Suprapubic skin (tissue), 4 donors: Measurements from ENCODE around the gene CUL1. TPM values are rescaled to one million over a fixed set of nuclear protein-coding genes. Genes with fewer than 3 reads are reported as not detected.

Experiments
- DNase-seq, 2 donors: peaks; one replicate each; pipeline ENCODE4 v3.0.0-alpha.2; 2019; ENCODE audit warnings: low spot score in 2 of 2
- H3K27ac ChIP-seq: fragments of 200-600 bp; sonication (generic); one replicate; pipeline ENCODE4 v1.5.1; 2019
- H3K27me3 ChIP-seq: fragments of 200-600 bp; sonication (generic); one replicate; pipeline ENCODE4 v1.5.1; 2019
- H3K36me3 ChIP-seq: fragments of 200-600 bp; sonication (generic); one replicate; pipeline ENCODE4 v1.5.1; 2019
- H3K4me1 ChIP-seq: fragments of 200-600 bp; sonication (generic); one replicate; pipeline ENCODE4 v1.5.1; 2019
- H3K4me3 ChIP-seq: fragments of 200-600 bp; sonication (generic); one replicate; pipeline ENCODE4 v1.5.1; 2019; ENCODE audit warnings: mild to moderate bottlenecking
- H3K9me3 ChIP-seq: fragments of 200-600 bp; sonication (generic); one replicate; pipeline ENCODE4 v1.5.1; 2019
- EP300 ChIP-seq: sonication (generic); formaldehyde crosslinking; IDR thresholded peaks from one replicate; pipeline ENCODE4 v1.6.1; 2017; ENCODE audit warnings: antibody characterized with exemption
- POLR2A ChIP-seq, 2 donors: fragments of 450-650 bp; IDR thresholded peaks; one replicate each; pipeline ENCODE4 v1.6.1; 2017; ENCODE audit warnings: antibody characterized with exemption in 2 of 2, mild to moderate bottlenecking in 2 of 2, moderate library complexity in 2 of 2
- POLR2AphosphoS5 ChIP-seq, 3 donors: sonication (generic); formaldehyde crosslinking; IDR thresholded peaks; one replicate each; pipeline ENCODE4 v1.6.1; 2017; ENCODE audit warnings: antibody characterized with exemption in 3 of 3
- WGBS: methylation state at CpG from one replicate; pipeline ENCODE4 v1.1.5; 2018; 5-methylcytosine and 5-hydroxymethylcytosine counted together
- total RNA-seq, 4 donors: library from RNA; depleted of rRNA; stranded (reverse); fragments of >200 nt; gene quantifications; one replicate each; pipeline ENCODE4 v1.1.0, GENCODE V29; 2016
- TF ChIP-seq, protein P1 (sequence below), 2 donors: fragments of 200-600 bp in 1 of 2; fragments of 450-650 bp in 1 of 2; sonication (generic) in 1 of 2; IDR thresholded peaks; one replicate each; pipeline ENCODE4 v1.5.1; 2016 to 2019; ENCODE audit warnings: antibody characterized with exemption in 2 of 2, mild to moderate bottlenecking in 1 of 2, moderate library complexity in 1 of 2

CUL1 gene
- total RNA-seq, 4 donors from 2014 or later: 49.6 to 63.0 (median 56.6) TPM

DNA sequence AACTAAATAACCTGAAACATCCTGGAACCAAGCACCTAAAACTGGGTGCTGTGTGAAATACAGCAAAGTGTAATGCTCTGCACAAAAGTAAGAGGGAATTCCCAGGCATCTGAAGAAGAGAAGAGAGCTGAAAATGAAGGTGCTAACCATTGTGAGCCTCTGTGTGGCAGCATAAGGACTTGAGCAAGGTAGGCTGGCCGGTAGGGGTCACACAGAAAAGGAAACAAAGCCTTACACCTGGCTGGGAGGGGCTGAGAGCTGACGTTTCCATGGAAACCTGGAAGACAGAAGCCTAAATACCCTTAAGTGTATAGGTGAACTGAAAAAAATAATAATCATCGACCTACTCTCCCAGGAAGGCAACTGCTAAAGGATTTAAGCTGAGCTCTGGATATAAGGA, 48.6 kb downstream of the CUL1 start:
- H3K27me3 ChIP-seq: no peaks in the 10 kb centered on the region
- 49% methylated on average over 3 of the region's 3 CpGs for WGBS
- no peak overlapping the region for H3K27ac ChIP-seq
- no peak for DNase-seq
- TF ChIP-seq POLR2AphosphoS5 (IDR thresholded peaks at IDR 0.05) (no peak), POLR2A (IDR thresholded peaks at IDR 0.05) (no peak), EP300 (no peak)
- TF ChIP-seq, protein P1, sequence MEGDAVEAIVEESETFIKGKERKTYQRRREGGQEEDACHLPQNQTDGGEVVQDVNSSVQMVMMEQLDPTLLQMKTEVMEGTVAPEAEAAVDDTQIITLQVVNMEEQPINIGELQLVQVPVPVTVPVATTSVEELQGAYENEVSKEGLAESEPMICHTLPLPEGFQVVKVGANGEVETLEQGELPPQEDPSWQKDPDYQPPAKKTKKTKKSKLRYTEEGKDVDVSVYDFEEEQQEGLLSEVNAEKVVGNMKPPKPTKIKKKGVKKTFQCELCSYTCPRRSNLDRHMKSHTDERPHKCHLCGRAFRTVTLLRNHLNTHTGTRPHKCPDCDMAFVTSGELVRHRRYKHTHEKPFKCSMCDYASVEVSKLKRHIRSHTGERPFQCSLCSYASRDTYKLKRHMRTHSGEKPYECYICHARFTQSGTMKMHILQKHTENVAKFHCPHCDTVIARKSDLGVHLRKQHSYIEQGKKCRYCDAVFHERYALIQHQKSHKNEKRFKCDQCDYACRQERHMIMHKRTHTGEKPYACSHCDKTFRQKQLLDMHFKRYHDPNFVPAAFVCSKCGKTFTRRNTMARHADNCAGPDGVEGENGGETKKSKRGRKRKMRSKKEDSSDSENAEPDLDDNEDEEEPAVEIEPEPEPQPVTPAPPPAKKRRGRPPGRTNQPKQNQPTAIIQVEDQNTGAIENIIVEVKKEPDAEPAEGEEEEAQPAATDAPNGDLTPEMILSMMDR (IDR thresholded peaks at IDR 0.05): no peak
- H3K36me3 ChIP-seq: peaks cover 14% of the 10 kb centered on the region
- no peaks in the 10 kb centered on the region for H3K4me1 ChIP-seq
- no peaks in the 10 kb centered on the region for H3K9me3 ChIP-seq
- no peak overlapping the region for H3K4me3 ChIP-seq

DNA sequence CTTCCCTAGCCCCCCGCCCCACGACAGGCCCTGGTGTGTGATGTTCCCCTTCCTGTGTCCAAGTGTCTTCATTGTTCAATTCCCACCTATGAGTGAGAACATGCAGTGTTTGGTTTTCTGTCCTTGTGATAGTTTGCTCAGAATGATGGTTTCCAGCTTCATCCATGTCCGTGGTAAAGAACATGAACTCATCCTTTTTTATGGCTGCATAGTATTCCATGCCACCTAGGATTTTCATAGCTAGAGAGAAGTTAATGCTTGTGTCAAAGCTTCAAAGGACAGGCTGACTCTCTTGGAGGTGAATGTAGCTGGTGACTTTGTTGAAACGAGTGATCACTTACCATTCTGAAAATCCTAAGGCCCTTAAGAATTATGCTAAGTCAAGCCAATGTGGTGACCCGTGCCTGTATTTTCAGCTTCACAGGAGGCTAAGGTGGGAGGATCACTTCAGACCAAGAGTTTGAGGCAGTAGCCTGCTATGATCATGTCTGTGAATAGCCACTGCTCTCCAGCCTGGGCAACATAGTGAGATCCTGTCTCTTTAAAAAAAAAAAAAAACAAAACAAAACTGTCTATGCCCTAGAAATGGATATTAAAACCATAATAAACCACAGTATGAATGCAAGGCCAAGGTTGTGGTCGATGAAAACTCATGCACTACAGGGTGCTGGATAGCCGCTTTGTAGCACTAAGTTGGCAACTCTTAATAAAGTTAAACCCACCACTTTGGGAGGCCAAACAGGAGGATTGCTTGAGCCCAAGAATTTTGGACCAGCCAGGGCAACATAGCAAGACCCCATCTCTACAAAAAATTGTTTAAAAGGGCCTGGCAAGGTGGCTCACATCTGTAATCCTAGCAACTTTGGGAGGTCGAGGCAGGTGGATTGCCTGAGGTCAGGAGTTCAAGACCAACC, 52.0 kb downstream of the CUL1 start:
- no peaks in the 10 kb centered on the region for H3K27me3 ChIP-seq
- 87% methylated on average over 8 of the region's 8 CpGs for WGBS
- no peak overlapping the region for H3K27ac ChIP-seq
- DNase-seq: no peak
- H3K36me3 ChIP-seq: peaks cover 6% of the 10 kb centered on the region
- TF ChIP-seq POLR2AphosphoS5 (IDR thresholded peaks at IDR 0.05): no peak
- no peak for TF ChIP-seq EP300
- TF ChIP-seq POLR2A (IDR thresholded peaks at IDR 0.05): no peak
- TF ChIP-seq, protein P1 (IDR thresholded peaks at IDR 0.05): no peak
- H3K4me3 ChIP-seq: no peak overlapping the region
- H3K9me3 ChIP-seq: no peaks in the 10 kb centered on the region
- no peaks in the 10 kb centered on the region for H3K4me1 ChIP-seq

- 85% methylated on average over 4 of the region's 4 CpGs for WGBS
- peaks cover 22% of the 10 kb centered on the region for H3K36me3 ChIP-seq
- TF ChIP-seq, protein P1 (IDR thresholded peaks at IDR 0.05): no peak
- TF ChIP-seq POLR2AphosphoS5 (IDR thresholded peaks at IDR 0.05) (no peak), POLR2A (IDR thresholded peaks at IDR 0.05) (no peak), EP300 (no peak)
- no peaks in the 10 kb centered on the region for H3K4me1 ChIP-seq
- no peak for DNase-seq
- H3K27me3 ChIP-seq: no peaks in the 10 kb centered on the region
- no peak overlapping the region for H3K27ac ChIP-seq
- no peaks in the 10 kb centered on the region for H3K9me3 ChIP-seq
- no peak overlapping the region for H3K4me3 ChIP-seq
Observed at GRCh38 chr7:148753224-148753623, 54.5 kb downstream of the CUL1 start.

- 88% methylated on average over 6 of the region's 6 CpGs for WGBS
Observed at GRCh38 chr7:148754912-148755311, 56.2 kb downstream of the CUL1 start.

More at GRCh38 chr7:148754912-148755311, 56.2 kb downstream of the CUL1 start:
- Histone ChIP-seq H3K27ac (no peak overlapping the region), H3K27me3 (no peaks in the 10 kb centered on the region), H3K4me1 (no peaks in the 10 kb centered on the region), H3K9me3 (no peaks in the 10 kb centered on the region), H3K36me3 (peaks cover 29% of the 10 kb centered on the region), H3K4me3 (no peak overlapping the region)
- DNase-seq: no peak
- TF ChIP-seq EP300 (no peak), POLR2AphosphoS5 (IDR thresholded peaks at IDR 0.05) (no peak), POLR2A (IDR thresholded peaks at IDR 0.05) (no peak)
- TF ChIP-seq, protein P1 (IDR thresholded peaks at IDR 0.05): no peak
